ENCODE results near the gene UBAC1.

UBAC1 gene

DNA sequence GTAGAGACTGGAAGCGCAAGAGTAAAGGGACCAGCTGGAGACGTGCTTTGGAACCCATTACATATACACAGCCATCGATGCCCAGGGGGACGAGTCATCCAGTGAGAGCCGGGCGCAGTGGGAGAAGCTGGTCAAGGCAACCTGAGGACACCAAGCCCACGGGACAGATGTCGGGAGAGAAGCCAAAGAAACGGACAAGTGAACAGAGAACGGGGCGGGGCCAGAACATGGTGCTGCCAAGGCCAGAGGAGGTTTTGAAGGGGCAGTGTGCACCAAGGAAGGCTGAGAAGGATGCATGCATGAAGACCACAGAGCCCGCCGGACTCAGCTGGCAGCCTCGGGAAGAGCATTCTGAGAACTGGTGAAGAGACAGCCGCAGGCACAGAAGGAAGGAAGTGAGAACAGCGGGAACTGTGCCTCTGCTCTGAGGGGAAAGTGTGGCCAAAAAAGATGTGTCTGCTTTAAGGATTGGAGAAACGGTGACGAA, 74.1 kb downstream of the UBAC1 start:
- H3K27me3 Mint-ChIP-seq (ENCODE audit: low read depth, poor library complexity): peaks cover 5% of the 10 kb centered on the region
- H3K27ac Mint-ChIP-seq: peak overlapping the region; percentile 75
- H3K9me3 Mint-ChIP-seq: no peaks in the 10 kb centered on the region
- no peak for DNase-seq
- H3K4me1 Mint-ChIP-seq: peaks cover 95% of the 10 kb centered on the region
- TF ChIP-seq, protein P1, sequence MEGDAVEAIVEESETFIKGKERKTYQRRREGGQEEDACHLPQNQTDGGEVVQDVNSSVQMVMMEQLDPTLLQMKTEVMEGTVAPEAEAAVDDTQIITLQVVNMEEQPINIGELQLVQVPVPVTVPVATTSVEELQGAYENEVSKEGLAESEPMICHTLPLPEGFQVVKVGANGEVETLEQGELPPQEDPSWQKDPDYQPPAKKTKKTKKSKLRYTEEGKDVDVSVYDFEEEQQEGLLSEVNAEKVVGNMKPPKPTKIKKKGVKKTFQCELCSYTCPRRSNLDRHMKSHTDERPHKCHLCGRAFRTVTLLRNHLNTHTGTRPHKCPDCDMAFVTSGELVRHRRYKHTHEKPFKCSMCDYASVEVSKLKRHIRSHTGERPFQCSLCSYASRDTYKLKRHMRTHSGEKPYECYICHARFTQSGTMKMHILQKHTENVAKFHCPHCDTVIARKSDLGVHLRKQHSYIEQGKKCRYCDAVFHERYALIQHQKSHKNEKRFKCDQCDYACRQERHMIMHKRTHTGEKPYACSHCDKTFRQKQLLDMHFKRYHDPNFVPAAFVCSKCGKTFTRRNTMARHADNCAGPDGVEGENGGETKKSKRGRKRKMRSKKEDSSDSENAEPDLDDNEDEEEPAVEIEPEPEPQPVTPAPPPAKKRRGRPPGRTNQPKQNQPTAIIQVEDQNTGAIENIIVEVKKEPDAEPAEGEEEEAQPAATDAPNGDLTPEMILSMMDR (IDR thresholded peaks at IDR 0.05): no peak
- H3K36me3 Mint-ChIP-seq (ENCODE audit: low read depth): peaks cover 4% of the 10 kb centered on the region
- no peak overlapping the region for H3K4me3 Mint-ChIP-seq

DNA sequence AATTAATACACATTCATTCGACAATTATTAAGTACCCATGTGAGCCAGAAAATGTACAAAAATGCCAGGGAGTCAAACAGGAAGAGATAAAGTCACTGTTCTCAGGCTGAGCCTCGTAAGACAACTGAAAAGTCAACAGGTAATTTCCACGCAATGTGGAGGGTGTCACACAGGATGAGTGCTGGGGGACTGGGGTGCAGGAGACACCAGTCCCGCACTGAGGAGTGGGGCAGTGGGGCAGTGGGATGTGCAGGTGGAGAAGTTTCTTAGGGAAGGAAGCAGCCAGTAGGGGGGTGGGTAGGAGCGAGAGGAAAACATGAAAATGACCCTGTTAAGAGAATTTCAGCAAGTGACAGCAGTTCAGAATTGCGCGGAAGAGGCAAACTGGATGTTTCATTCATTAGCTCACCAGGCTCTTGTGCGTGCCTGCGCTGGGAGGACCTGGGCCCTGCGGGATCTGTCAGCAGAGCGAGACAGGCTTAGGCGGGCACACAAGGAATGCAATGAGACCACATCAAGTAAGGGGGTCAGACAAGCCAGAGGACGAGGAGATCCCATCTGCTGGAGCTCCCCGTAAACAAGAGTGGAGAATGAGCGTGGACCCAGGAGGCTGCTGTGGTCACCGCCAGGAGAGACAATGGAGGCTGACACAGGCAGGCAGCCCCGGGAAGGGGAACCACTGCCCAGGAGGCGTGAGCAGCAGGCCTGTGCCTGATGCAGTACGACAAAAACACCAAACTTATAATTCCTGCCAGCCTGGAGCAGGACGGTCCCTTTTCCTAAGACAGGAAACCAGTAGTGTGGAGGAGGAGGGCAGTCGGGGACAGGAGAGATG, 74.8 kb downstream of the UBAC1 start:
- Mint-ChIP-seq H3K4me3 (no peak overlapping the region), H3K27me3 (ENCODE audit: low read depth, poor library complexity) (peaks cover 5% of the 10 kb centered on the region), H3K27ac (peak overlapping the region; percentile 75), H3K36me3 (ENCODE audit: low read depth) (peaks cover 2% of the 10 kb centered on the region), H3K9me3 (no peaks in the 10 kb centered on the region), H3K4me1 (peaks cover 88% of the 10 kb centered on the region)
- TF ChIP-seq, protein P1 (IDR thresholded peaks at IDR 0.05): no peak
- DNase-seq: no peak

DNA sequence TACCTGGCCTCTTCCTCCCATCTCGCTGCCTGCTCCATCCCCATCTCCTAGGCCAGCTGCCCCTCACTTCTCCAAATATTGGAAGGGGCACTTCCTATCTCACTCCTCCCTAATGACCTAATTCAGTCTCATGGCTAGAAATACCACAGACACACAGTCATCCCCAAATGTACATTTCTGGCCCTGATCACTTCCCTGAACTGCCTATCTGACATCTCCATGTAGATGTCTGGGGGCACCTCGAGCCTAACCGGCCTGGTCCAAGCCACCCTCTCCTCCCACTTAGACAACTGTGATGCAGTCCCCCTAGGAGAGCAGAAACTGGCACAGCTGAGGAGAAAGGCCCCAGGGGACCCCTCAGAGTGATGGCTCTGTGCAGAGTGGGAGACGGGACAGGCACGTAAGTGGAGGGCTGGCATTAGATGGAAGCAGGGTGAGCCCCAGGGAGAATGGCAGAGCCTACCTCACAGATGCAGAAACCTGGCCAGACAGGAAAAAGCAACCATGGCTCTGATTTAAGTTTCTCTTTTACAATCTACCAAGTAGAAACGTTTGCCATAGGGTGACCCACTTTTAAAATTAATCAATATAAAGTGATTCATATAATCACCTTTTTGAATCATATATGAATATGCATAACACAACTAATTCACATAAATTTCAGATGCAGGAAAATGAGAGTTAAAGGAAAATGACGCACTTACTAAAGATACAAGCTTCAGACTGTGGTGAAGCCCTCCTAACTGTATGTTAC, 75.9 kb downstream of the UBAC1 start:
- Mint-ChIP-seq H3K36me3 (ENCODE audit: low read depth) (peaks cover 3% of the 10 kb centered on the region), H3K9me3 (no peaks in the 10 kb centered on the region), H3K4me1 (peaks cover 78% of the 10 kb centered on the region), H3K27me3 (ENCODE audit: low read depth, poor library complexity) (peaks cover 5% of the 10 kb centered on the region), H3K27ac (peak overlapping the region; percentile 85), H3K4me3 (no peak overlapping the region)
- no peak for DNase-seq
- TF ChIP-seq, protein P1 (IDR thresholded peaks at IDR 0.05): no peak

DNA sequence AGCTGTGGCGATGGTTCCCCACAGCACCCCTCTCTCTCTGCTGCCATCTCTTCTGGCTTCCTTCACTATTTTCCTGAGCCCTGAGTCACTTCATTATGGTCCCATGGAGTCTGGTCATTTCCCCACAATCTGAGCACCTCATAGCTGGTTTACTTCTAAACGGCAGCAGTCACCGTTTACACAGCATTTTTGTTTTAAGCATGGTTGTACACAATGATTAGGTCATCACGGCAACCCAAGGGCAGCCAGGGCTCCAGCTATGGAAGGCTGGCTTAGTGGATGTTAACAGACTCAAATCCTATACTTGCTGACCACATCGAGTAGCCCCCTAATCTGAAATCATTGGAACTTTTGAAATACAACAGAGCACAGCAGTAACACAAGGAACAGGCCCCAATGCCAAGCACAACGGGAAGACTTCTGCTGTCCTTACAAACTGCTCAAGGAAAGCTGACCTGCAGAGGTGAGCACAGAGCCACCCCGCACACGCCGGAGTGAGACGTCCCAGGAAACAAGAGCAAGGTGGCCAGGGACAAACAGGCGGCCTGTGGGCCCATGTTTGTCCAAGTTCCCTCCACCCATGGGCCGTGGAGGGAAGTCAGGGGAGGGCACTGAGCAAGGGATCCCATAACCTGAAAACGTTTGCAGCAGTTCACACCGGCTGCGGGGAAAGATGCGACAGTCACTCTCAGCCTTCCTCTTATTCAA, 76.7 kb downstream of the UBAC1 start:
- DNase-seq: no peak
- peak overlapping the region; percentile 93 for H3K27ac Mint-ChIP-seq
- H3K36me3 Mint-ChIP-seq (ENCODE audit: low read depth): peaks cover 7% of the 10 kb centered on the region
- no peak overlapping the region for H3K4me3 Mint-ChIP-seq
- H3K4me1 Mint-ChIP-seq: peaks cover 78% of the 10 kb centered on the region
- peaks cover 5% of the 10 kb centered on the region for H3K27me3 Mint-ChIP-seq (ENCODE audit: low read depth, poor library complexity)
- H3K9me3 Mint-ChIP-seq: no peaks in the 10 kb centered on the region
- TF ChIP-seq, protein P1 (IDR thresholded peaks at IDR 0.05): no peak

DNA sequence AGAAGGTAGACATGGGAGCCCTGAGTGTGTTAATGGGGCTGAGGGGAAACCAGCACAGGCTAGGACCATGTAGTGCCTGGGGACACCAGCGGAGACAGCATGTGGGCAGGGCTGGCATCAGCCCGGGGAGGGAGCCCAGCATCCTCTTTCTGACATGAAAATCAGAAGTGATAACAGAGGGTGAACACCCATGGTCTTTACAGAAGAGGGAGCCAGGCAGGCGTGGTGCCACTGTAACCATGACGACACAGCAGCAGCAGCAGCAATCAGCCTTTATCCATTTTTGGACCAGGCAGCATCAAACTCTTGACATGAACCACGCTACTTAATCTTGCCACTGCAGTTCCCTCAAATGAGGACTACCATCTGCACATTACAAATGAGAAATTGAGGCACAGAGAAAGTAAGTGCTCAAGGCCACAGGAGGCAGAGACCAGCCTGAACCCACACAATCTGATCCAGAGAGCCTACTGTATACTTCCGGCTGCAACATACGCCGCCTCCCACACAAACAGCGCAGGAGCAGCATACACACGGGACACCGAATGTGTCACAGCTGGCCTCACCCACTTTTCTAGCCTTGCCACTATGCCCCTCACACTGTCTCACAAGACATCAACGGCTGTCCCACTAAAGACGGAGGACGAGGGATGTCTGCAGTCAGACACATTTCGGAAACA, 77.6 kb downstream of the UBAC1 start:
- no peak overlapping the region for H3K4me3 Mint-ChIP-seq
- TF ChIP-seq, protein P1 (IDR thresholded peaks at IDR 0.05): no peak
- H3K27me3 Mint-ChIP-seq (ENCODE audit: low read depth, poor library complexity): peaks cover 5% of the 10 kb centered on the region
- H3K9me3 Mint-ChIP-seq: no peaks in the 10 kb centered on the region
- H3K27ac Mint-ChIP-seq: peak overlapping the region; percentile 93
- DNase-seq: no peak
- H3K36me3 Mint-ChIP-seq (ENCODE audit: low read depth): peaks cover 9% of the 10 kb centered on the region
- peaks cover 78% of the 10 kb centered on the region for H3K4me1 Mint-ChIP-seq

Measured in nephron progenitor cell (in vitro differentiated cells).